Endothelial cell of umbilical vein (primary cell): ENCODE data around the gene GOLGA6B. TPM values are rescaled to one million over a fixed set of nuclear protein-coding genes. Genes with fewer than 3 reads are reported as not detected.
"Not testable (repeated sequence)": the region's sequence is repeated elsewhere in the genome, so short reads cannot be mapped to it uniquely, and the experiment has no call there.

Experiments
- BruUV-seq: library from RNA; stranded (reverse); fragments of 400-500 nt; replicated peaks from 2 replicates; lab custom pipeline; 2021; lab: Mats Ljungman, UMichigan
- CTCF ChIA-PET: fragments of 300-600, 350-600 bp; sonication (Branson Sonifier 250); formaldehyde crosslinking; loops from one replicate; lab custom pipeline; 2021; ENCODE audit warnings: antibody characterized with exemption, inconsistent platforms; lab: Charles Lee
- POLR2A ChIA-PET: fragments of 300-600, 350-600 bp; sonication (Branson Sonifier 250); formaldehyde crosslinking; loops from one replicate; lab custom pipeline; 2021; ENCODE audit warnings: antibody characterized with exemption, inconsistent platforms; lab: Charles Lee
- DNase-seq: peaks from one replicate; pipeline ENCODE4 v3.0.0-alpha.2; 2011; ENCODE audit warnings: low read depth, low spot score
- FAIRE-seq: peaks from 2 replicates; lab custom pipeline; 2011; peaks lifted over from hg19 to GRCh38; lab: Jason Lieb, UNC
- H2AFZ ChIP-seq: 2 replicates; pipeline ENCODE4 v1.6.0; 2012; ENCODE audit warnings: low read depth, low read length, control low read depth, inconsistent platforms
- H3K27ac ChIP-seq: 2 replicates; pipeline ENCODE4 v1.5.1; 2011; ENCODE audit warnings: low read depth, mild to moderate bottlenecking, control low read depth, low read length, moderate library complexity; ENCODE audit not compliant: insufficient read depth
- H3K27me3 ChIP-seq, 2 experiments: 2 replicates each; pipeline versions ENCODE4 v1.6.0 to v1.6.1; 2011; ENCODE audit warnings: low read length in 2 of 2, mixed read lengths in 1 of 2; ENCODE audit not compliant: control insufficient read depth in 2 of 2, insufficient read depth in 2 of 2
- H3K36me3 ChIP-seq, 2 experiments: 2 replicates in 1 of 2; 3 replicates in 1 of 2; pipeline ENCODE4 v1.5.1; 2011; ENCODE audit warnings: low read length in 2 of 2, mild to moderate bottlenecking in 1 of 2, moderate library complexity in 1 of 2; ENCODE audit not compliant: control insufficient read depth in 2 of 2, insufficient read depth in 2 of 2; ENCODE audit errors: extremely low read depth in 1 of 2
- H3K4me1 ChIP-seq: 3 replicates; pipeline ENCODE4 v1.5.1; 2011; ENCODE audit warnings: mild to moderate bottlenecking, low read length; ENCODE audit not compliant: control insufficient read depth, insufficient read depth; ENCODE audit errors: extremely low read depth
- H3K4me2 ChIP-seq: 2 replicates; pipeline ENCODE4 v1.6.1; 2011; ENCODE audit warnings: low read length, control low read depth, mixed read lengths; ENCODE audit not compliant: insufficient read depth
- H3K4me3 ChIP-seq, 3 experiments: fragments of 200-600 bp in 1 of 3; sonication (generic), shearing (Covaris generic) in 1 of 3; replicated peaks in 1 of 3; 2 replicates each; pipeline ENCODE4 v1.5.1; 2011 to 2016; ENCODE audit warnings: control low read depth in 3 of 3, low read length in 3 of 3, mild to moderate bottlenecking in 2 of 3, inconsistent platforms in 1 of 3, low read depth in 1 of 3, moderate library complexity in 1 of 3; ENCODE audit not compliant: insufficient read depth in 1 of 3
- H3K79me2 ChIP-seq: 2 replicates; pipeline ENCODE4 v1.6.0; 2012; ENCODE audit warnings: low read length, inconsistent platforms; ENCODE audit not compliant: control insufficient read depth, insufficient read depth
- H3K9ac ChIP-seq: replicated peaks from 2 replicates; pipeline ENCODE3; 2011; ENCODE audit warnings: low read length, control low read depth; ENCODE audit not compliant: insufficient read depth; ENCODE audit errors: extremely low read depth
- H3K9me1 ChIP-seq: replicated peaks from 3 replicates; pipeline ENCODE4 v1.6.0; 2011; ENCODE audit warnings: mild to moderate bottlenecking, low read length; ENCODE audit not compliant: control insufficient read depth, insufficient read depth; ENCODE audit errors: extremely low read depth
- H3K9me3 ChIP-seq: replicated peaks from 2 replicates; pipeline ENCODE4 v1.5.1; 2012; ENCODE audit warnings: low read length, inconsistent platforms; ENCODE audit not compliant: control insufficient read depth, insufficient read depth
- H4K20me1 ChIP-seq: replicated peaks from 2 replicates; pipeline ENCODE3; 2011; ENCODE audit warnings: mild to moderate bottlenecking, low read length; ENCODE audit not compliant: control insufficient read depth, insufficient read depth; ENCODE audit errors: extremely low read depth
- CTCF ChIP-seq, 2 donors: IDR thresholded peaks; 1 replicate in 1 of 2; 2 replicates in 1 of 2; pipeline ENCODE4 v1.5.1; 2011; ENCODE audit warnings: low read length in 2 of 2, mild to moderate bottlenecking in 2 of 2, moderate library complexity in 2 of 2, control low read depth in 1 of 2, inconsistent platforms in 1 of 2, low read depth in 1 of 2; ENCODE audit not compliant: insufficient read depth in 1 of 2; ENCODE audit errors: extremely low read depth in 1 of 2
- EZH2 ChIP-seq: IDR thresholded peaks from 2 replicates; pipeline ENCODE4 v1.6.1; 2012; ENCODE audit warnings: borderline replicate concordance, low read depth, mild to moderate bottlenecking, moderate library complexity, low read length, inconsistent platforms; ENCODE audit not compliant: severe bottlenecking
- FOS ChIP-seq: IDR thresholded peaks from 2 replicates; pipeline ENCODE4 v1.6.1; 2011; ENCODE audit warnings: mild to moderate bottlenecking, low read length, moderate library complexity, borderline replicate concordance; ENCODE audit not compliant: insufficient read depth
- GATA2 ChIP-seq: IDR thresholded peaks from 2 replicates; pipeline ENCODE4 v1.7.0; 2011; ENCODE audit warnings: low read depth, mild to moderate bottlenecking, moderate library complexity, mixed read lengths, low read length; ENCODE audit not compliant: insufficient read length, insufficient read depth
- JUN ChIP-seq: IDR thresholded peaks from 2 replicates; pipeline ENCODE4 v1.6.1; 2011; ENCODE audit warnings: borderline replicate concordance, low read depth; ENCODE audit not compliant: insufficient read length, insufficient read depth
- MAX ChIP-seq: IDR thresholded peaks from 2 replicates; pipeline ENCODE4 v1.6.1; 2011; ENCODE audit not compliant: insufficient read depth, insufficient read length
- MYC ChIP-seq: IDR thresholded peaks from one replicate; pipeline ENCODE4 v1.6.1; 2011; ENCODE audit warnings: mild to moderate bottlenecking, low read depth, low read length
- POLR2A ChIP-seq: IDR thresholded peaks from 2 replicates; pipeline ENCODE4 v1.6.1; 2012; ENCODE audit warnings: low read depth, mild to moderate bottlenecking, control low read depth, low read length
- POLR2AphosphoS5 ChIP-seq: IDR thresholded peaks from 2 replicates; pipeline ENCODE4 v1.6.1; 2012; ENCODE audit warnings: low read depth, mild to moderate bottlenecking, control low read depth, low read length, moderate library complexity; ENCODE audit not compliant: insufficient read depth
- dilution Hi-C: fragments of 300-500 bp; cut with MboI; formaldehyde crosslinking; loops from one replicate; pipeline ENCODE4 v1.15.0; 2019; ENCODE audit warnings: low sequenced_read_pairs; ENCODE audit not compliant: extremely low pct_ligation_motif_present
- intact Hi-C: fragments of 100-400 bp; cut with micrococcal nuclease; formaldehyde crosslinking; loops from one replicate; pipeline ENCODE4 v1.10.0; 2022
- polyA plus RNA-seq, 4 experiments: library from polyadenylated mRNA; depleted of rRNA in 3 of 4; stranded (reverse) in 3 of 4; unstranded in 1 of 4; fragments of >200 nt; gene quantifications; 2 replicates each; pipeline versions ENCODE4 v1.2.1 to v1.2.3, GENCODE V29; 2011 to 2012; ENCODE audit warnings: missing spikeins in 1 of 4
- total RNA-seq: library from RNA; stranded (reverse); gene quantifications from 2 replicates; pipeline ENCODE4 v1.2.3, GENCODE V29; 2021

GOLGA6B gene
- total and polyA plus RNA-seq, 2 donors (not counting 3 experiments of a cell fraction or from before 2014, with no cell fraction given) = not detected

- intact Hi-C loops (no loop called here), dilution Hi-C loops (no loop called here)
- no peak overlapping the region for H3K9ac ChIP-seq
- no peaks in the 10 kb centered on the region for H3K9me3 ChIP-seq
- H2AFZ ChIP-seq = no peak overlapping the region
- BruUV-seq = no TSS peak
- no peaks in the 10 kb centered on the region for H4K20me1 ChIP-seq
- no peaks in the 10 kb centered on the region for H3K4me1 ChIP-seq
- TF ChIP-seq MAX (no peak), FOS (no peak), JUN (no peak), EZH2 (no peak), POLR2AphosphoS5 (no peak), MYC (no peak), POLR2A (no peak), GATA2 (no peak), CTCF (IDR thresholded peaks at IDR 0.05; ENCODE audit: extremely low read depth in 1 of 2, insufficient read depth in 1 of 2, low read depth in 1 of 2, low read length in 2 of 2) (no peak)
- no peaks in the 10 kb centered on the region for H3K9me1 ChIP-seq
- no peak overlapping the region for H3K27ac ChIP-seq
- no peak for FAIRE-seq
- ChIA-PET CTCF (interaction anchor here (0.7 to 4.2 kb wide), 2 partner anchors 16 to 146 kb away, joined by 4 to 19 read pairs; no protein-coding TSS in a partner anchor), POLR2A (no interaction called here)
- no peaks in the 10 kb centered on the region for H3K36me3 ChIP-seq
- H3K4me3 ChIP-seq = no peak overlapping the region
- no peaks in the 10 kb centered on the region for H3K79me2 ChIP-seq
- H3K4me2 ChIP-seq = no peak overlapping the region
- no peak for DNase-seq
- no peaks in the 10 kb centered on the region for H3K27me3 ChIP-seq
Measured at GRCh38 chr15:72706266-72706665, 51.8 kb downstream of the GOLGA6B start.

GRCh38 chr15:72708551-72709303, 54.2 kb downstream of the GOLGA6B start:
- H3K27me3 ChIP-seq, POLR2A ChIA-PET, H3K36me3 ChIP-seq, H3K27ac ChIP-seq, H3K9ac ChIP-seq, BruUV-seq, intact Hi-C loops, FAIRE-seq, H3K9me1 ChIP-seq, dilution Hi-C loops, H4K20me1 ChIP-seq, H3K4me3 ChIP-seq, H2AFZ ChIP-seq, H3K4me2 ChIP-seq, DNase-seq, H3K79me2 ChIP-seq, H3K9me3 ChIP-seq, H3K4me1 ChIP-seq: not testable (repeated sequence)
- CTCF ChIA-PET = interaction anchor here (0.8 to 3.4 kb wide), 2 partner anchors 14 kb away, joined by 3 to 14 read pairs; no protein-coding TSS in a partner anchor
